ENCODE data around the gene ANTXR1.
A peak's percentile ranks its signal among the peaks of the same experiment; 100 is the strongest.

ANTXR1 gene

DNA sequence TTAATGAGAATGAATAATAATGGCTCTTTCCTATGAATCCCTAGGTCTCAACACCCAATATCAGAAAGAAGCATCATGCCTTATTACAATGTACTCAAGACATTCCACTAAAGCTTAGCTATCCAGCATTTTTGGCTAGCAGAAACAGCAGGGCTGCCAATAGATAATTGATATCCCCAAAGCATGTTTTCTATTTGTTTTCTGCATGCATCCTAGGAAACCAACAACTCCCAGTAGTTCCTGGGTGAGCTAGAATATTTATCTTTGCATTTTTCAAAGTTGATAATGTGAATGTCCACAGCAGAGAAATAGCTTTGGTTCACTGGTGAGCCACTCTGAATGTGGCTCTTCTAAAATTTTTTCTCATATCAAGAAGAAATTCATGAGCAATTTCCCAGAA, 5.8 kb upstream of the ANTXR1 start:
- DNase-seq = no peak

DNA sequence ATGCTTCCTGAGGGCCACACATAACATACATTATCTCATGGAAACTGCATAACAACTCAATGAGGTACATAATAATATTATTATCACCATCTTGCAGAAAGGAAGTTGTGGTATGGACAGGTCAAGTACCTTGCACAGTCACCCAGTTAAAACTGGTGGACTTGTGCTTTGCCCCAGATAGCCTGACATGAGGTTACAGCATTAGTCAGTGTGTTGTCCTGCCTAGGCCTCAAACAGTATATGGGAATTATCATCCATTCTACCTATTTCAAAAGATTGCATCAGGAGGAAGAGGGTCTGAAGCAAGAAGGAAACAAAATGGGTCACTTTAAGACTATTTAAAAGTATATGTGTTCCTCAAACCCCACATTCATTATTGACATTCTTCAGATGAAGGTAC, 5.4 kb upstream of the ANTXR1 start:
- no peak for DNase-seq

DNA sequence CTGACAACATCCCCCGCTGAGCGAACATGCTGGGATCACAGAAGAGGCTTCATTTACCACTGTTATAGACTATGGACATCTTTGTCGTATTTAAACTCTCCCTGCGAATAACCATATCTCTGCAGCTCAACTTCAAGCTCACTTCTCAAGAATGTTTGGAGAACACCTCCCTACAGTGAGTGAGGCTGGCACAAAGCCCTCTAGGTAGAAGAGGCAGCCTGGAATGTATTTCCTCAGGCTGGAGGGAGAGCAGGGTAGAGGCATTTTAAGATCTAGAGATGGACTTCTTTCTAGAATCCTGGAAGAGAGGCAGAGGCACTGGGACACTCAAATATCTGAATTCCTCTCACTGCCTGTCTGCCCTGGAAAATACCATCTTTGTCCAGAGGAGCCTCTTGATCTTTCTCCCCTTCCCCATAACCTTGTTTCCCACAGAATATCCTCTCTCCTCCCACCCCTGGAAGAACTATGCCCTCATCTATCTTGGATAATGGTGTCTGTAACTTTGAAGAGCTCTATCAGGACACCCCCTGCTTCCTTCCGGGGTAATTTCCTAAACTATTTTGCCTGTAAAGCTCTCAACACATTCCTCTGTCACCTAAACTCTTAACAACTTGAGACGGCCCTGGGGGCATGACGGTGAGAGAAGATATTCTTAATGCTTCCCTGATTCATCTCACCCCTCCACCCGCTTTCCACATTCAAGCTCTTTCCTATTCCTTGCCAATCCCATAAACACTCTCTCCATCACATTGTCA, 2.4 kb upstream of the ANTXR1 start:
- DNase-seq = peak; percentile 86

DNA sequence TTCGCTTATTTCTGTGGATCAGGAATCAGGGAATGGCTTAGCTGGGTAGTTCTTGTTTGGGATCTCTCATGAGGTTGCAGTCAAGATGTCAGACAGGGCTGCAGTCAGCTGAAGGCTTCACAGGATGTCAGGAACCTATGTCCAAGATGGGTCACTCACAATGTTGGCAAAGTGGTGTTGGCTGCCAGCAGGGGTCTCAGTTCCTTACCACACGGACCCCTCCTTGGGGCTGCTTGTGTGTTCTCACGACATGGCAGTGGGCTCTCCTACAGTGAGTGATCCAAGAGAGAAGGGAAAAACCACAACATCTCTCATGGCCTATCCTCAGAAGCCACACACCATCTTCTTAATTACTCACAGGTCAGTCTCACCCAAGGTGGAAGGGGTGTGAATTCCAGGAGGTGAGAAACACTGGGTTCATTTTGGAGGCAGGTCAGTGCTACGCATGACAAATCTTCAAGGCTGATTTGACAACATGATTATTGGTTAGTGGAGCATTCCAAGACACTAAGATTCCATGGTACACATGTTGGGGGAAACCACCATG, 1.3 kb upstream of the ANTXR1 start:
- DNase-seq = no peak

DNA sequence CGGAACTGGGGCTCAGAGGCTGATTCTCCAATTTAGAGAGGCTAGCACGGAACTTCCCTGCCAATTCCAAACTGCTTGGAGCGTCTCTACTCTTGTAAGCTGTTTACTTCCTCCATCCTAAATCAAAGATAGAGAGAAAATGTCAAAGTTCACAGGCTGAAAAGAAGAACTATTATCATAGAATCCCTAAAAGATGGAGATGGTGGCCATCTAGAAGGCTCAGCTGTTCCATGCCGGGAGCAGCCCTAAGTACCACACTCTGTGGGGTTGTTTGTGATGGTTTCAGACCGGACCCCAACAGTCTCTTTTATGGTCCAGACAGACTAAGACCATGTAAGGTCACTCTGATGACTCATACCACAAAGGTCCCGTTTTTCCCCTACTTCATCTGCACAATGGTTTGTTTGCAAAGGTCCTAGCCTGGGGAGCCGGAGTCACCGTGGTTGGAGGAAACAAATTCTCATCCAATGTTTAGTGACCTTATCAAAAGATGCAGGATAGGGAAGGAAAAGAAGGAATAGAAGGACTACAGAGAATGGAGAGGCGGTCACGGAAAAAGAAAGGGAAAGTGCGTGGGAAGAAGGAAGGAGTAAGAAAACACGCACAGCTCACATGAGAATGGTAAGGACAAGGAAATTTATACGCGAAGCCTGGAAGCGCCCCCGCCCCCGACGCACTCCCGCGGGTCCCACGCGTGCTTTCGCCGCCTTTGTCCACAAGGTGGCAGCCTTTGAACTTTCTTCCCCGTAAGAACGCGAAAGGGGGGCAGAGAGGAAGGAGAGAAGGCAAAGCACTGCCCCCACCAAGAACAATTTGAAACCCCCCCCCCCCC, 453 bp upstream of the ANTXR1 start:
- peak; percentile 68 for DNase-seq

DNA sequence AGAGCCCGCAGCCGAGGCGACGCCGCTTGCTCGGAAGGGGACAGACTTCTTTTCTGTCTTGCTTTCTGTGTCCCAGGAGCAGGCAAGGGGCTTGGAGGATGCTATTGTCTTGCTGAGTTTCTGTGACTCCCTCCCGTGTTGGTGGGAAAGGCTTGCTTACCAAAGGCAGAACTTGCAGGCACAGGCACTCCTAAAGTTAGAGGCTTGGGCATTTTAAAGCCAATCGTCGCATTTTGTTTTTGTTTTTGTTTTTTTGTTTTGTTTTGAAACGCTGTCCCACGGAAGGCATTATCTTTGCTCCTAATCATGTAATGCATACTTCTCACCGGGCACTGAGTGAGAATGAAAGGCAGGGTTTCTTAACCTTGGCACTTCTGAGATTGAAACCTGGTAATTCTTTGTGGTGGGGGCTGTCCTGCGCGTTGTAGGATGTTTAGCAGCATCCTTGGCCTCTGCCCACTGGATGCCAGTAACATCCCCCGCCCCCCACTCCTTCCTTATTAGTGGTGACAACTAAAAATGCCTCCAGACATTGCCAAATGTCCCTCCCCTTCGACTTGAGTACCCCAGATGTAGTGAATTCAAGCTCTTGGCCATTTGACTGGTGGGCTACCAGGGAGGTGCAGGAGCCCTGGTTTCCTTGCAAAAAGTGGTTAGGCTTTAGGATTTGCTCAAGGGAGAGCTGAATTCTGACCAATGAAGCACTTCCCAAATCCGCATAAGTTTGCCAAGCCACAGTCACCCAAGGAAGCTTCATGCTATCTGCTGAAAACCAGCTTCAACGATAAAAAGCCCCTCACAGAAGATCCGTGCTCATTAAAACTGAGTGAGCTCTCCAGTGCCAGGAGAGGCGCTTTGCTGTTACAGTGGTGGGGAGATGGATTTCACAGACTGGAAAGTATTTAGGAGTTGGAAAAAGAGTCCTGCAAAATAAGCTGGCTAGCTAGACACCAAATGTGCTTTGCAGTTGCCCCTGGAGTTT, 1.2 kb downstream of the ANTXR1 start:
- no peak for DNase-seq

DNA sequence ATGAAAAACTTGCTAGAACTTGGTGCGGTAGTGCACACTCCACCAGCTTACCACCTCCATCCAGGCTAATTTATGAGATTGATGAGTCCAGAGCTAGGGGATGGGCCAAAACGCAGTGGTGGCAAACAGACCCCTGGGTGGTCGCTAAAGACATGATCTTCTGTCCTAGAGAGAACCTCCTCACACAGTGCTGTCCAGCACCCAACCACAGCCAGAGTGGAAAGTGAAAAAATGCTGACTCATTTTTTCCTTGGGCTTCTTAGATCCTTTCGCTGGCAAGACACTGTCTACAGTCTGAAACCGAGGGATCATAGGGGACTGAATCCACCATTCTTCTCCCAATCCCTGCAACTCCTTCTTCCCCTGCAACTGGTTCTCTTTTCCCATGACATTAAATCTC, 4.1 kb downstream of the ANTXR1 start:
- DNase-seq = no peak

DNA sequence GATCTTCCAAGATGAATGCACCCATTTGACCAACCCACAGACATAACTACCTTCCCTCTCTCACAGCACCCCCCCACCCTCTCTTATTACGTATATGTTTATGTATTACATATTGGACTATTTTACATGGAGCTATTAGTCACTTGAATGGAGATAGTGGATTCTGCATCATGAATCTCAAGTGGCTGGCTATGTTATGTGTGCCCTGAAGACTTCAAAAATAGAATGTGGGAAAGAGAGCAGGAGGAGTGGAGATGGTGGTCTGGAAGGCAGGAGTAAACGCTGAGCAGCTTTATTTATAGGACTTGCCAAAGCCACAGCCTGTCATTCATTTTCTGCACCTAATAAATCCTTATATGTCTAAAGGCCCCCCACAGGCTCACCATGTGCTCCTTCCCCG, 4.9 kb downstream of the ANTXR1 start:
- no peak for DNase-seq

DNA sequence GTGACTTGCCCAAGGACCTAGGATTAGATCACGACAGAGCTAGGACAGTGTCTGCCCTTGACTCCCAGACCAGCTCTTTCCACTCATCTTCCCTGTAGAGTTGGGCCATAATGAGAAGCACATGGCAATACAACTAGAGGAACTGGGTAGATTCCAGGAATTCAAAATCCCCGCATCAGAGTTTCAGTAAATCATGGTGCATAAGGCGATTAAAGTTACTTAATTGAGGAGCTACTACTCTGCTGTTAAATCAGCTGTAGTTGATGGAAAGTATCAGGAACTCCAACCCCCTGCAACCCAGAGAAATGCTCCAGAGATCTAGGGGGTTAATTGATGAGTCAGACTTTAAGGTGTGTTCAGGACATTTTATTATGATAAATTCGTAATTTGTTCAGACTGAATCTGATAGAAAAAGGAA, 5.7 kb downstream of the ANTXR1 start:
- DNase-seq = no peak

DNA sequence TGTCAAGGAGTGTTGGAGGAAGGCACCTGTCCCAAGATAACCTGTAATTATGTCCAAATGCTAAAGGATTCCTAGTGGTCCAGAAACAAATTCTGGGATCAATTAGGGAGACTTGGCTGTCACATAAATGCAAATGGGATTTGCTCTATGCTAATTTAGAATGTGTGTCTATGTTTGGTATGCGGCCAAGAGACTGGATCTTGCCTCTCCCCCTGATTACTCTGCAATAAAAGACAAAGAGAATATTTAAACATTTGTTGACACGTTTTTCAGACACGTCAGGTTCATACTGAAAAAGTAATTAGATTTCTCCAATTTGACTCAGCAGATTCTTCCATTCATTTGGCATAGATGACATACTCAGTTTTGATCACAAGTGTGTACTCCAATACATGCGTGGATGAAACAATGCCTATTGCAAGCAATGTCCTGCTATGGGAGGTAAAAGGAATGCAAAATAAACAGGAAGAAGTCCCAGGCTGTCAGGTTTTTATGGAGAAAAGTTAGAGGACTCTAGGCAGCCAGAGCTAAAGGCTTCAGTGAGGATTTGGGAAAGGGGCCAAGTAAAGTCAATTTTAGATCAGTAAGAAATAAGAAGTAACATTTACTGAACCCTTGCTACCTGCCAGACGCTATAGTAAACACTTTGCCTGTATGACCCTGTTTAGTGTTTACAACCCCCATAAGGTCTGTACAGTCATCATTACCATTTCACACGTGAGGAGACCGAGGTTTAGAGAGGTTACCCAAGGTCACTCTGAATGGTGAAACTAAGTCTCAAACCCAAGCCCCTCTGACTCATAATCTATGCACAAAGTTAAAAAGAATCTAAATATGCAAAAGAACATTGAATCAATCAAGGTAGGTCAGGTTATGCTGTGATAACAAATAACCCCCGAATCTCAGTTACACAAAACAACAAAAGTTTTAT, 7.8 kb downstream of the ANTXR1 start:
- DNase-seq = no peak

DNA sequence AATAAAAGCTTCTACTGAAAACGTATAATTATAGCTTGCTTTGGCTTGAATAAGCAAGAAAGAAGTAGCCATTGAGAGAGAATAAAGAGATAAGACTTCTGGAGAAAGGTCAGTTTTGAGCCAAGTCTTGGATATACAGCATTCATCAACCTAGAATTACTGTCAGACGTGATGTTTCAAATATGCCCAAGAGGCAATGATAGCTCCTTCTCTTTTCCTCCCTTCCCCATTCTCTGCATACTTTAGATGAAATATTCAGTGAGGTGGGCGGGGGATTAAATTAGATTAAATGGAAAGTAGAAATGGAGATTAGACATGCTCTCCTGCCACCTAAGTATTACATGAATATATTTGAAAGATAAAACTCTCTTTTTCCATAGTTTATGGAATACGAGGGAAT, 8.7 kb downstream of the ANTXR1 start:
- no peak for DNase-seq

DNA sequence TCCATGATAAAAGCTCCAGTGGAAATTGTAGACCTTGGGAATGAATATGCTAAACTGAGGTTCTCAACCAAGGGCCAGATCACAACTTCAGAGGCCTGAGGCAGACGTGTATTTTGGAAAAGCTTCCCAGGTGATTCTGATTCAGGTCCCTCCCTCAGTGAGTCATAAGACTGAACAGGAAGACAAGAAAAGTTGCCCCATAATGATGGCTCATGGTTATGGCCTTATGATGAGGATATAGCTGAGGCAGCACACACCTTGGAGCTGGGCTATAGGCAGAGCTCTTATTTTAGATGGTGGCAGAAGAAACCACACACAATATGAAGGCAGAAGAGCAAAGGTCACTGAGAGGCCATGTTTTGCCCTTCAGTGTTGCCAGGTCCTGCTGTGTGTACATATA, 9.6 kb downstream of the ANTXR1 start:
- no peak for DNase-seq

DNA sequence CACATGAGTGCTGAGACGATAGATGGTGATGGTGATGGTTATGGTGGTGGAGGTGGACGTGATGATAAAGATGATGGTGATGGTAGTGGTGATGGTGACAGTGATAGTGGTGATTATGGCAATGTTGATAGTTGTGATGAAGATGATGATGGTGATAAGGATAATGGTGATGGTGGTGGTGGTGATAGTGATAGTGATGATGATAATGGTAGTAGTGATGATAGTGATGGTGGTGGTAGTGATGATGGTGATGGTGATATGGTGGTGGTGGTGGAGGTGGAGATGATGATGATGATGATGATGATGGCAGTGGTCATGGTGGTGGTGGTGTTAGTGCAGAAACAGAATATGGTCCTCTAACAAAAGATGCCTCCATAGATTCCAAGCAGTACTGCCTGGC, 10.3 kb downstream of the ANTXR1 start:
- no peak for DNase-seq

DNA sequence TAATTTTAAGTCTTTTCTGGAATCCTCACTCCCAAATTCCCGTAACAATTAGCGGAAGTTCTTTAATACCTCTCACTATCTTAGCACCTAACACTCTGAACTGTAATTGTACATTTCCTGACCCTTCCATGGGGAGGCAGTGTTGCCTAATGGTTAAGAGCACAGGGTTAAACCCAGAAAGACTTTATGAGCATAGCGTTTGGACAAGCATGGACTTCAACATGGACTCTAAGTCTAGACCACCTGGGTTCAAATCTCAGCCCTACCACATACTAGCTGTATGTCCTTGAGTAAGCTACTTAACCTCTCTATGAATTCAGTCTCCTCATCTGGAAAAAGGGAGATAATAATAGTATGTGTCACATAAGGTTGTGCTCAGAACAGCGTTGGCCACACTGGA, 13.0 kb downstream of the ANTXR1 start:
- peak; percentile 62 for DNase-seq

DNA sequence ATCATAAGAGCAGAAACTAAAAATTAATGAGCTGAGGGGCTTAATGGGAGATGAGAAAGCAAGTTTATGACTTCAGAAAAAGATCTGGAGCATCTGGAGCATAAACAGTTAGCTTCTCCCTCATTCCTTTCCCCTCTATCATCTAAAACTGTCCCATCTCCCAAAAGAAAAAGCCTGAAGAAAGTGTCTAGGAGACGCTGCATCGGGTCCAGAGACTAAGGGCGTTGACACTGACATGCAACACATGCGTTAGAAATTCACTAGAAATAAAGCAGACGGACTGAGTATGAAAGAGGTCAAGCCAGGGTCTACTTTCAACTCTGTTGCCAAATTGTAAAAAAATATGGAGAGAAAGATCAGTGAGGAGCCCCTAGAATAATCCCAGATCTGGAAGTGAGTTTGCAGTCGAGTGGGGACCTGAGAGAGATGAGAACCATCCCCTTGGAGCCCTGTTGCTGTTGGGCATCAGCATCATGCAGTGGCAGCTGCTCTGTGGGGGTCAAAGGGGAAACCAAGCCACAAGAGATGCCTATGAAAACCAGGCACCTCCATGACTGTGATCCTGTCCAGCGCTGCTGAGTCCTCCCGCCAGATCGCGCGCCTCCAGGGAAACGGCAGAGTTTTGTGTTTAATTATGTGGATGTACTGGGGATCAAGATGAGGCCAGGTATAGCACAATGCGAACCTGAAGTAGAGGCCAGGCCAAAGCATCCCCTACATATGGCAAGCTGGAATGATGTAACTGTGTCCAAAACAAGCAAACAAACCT, 13.9 kb downstream of the ANTXR1 start:
- no peak for DNase-seq

DNA sequence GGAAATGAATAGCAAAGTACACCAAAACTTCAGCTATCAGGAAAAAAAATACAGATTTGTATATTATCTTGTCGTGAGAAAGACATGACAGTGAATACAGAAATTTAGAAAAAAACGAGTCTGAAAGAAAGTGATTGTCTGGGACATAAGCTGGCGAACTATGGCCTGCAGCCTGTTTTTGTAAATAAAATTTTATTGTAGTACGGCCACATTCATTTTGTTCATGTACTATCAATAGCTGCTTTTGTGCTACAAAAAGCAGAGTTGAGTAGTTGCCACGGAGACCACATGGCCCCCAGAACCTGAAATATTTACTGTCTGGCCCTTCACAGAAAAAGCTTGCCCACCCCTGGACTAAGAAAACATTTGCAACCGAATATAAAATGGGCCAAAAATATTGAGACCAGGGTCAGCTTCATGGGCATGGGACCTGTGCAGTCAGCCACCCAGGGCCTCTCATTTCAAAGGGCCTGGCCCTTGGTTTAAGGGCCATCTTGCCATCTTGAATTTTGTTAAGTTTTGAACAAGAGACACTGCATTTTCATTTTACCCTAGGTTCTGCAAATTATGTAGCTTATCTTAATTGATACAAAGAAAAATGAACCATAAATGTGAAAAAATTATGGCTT, 17.9 kb downstream of the ANTXR1 start:
- no peak for DNase-seq

DNA sequence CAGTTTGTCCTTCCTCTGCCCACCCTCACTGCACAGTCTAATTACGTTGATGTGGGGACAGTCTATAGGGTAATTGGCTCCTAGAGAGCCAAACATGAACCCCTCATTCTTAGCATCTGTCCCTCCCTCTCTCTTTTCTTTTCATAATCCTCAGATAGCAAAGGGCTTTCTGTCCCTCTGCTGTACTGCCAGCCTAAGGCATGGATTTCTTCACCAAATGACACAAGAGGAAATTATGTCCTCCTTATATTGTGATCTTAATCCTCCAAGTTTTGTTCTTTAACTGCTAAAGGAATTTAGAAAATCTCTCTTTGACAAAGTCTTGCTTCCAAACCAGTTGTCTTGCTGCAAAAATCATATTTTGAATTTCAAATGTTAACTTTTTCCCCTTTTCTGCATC, 18.5 kb downstream of the ANTXR1 start:
- no peak for DNase-seq

DNA sequence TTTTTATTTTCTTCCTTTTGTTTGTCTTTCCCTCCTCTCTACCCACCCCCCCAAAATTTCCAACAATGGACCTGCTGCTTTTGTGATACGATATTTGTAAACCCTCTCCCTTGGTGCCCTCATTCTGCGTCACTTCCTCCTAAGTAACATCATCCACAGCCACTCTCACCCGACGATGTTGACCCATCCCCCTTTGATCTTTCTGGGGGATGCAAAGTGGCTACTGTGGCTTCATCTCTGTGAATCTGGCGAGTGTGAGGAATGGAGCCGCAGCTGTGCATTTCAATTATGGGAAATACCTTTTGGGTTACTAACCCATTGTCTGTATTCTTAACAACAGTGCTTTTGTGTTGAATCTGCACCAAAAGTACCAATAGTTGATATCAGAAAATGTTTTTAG, 19.4 kb downstream of the ANTXR1 start:
- no peak for DNase-seq

DNA sequence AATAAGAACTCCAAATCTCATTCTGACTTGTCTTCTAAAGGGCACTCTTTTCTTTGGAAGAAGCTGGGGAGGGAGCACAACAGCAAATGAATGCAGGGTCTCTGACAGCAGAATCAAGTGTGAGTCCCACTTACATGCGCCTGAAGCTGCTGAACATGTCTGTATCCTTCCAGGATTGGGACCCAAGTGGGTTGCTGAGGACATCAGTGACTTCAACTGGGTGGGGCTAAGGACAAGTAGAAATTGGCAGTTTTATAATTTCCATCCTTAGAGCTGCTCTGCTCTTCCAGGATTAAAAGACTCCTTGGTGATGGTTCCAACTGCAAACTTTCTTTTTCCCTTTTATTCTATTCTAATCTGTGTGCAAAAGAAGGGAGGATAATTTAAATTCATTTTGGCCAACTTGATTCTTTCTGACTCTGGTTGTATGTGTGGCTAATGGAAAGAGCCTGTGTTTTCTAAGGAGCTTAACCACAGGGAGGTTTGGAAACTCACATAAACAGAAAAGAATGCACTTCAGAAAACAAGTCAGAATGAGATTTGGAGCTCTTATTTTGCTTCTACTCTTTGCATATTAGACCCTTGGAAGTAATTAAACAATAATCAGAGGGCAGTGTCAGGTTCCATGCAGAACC, 20.6 kb downstream of the ANTXR1 start:
- DNase-seq = no peak

DNA sequence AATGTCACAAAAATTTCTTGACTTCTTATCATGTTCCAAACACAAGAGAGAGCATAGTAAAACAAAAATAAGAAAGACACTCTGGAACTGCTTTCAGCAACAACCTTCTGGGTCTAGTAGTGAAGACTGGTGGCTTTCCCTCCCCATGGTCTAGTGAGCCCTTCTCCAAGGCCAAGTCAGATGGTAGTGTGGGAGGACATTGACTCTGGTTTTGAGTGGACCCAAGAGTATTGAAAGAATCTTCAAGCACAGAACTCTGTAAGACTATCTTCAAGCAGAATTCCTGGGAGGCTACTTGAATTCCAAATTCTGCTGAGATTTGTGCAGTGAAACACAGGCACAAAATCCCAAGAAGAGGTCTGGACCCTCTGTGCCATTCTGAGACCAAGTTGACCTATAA, 21.1 kb downstream of the ANTXR1 start:
- no peak for DNase-seq

Data from islet precursor cell (in vitro differentiated cells).